Adrenal gland (tissue), 12 donors: ENCODE measurements around the gene ZBTB38. TPM values are rescaled to one million over a fixed set of nuclear protein-coding genes. Genes with fewer than 3 reads are reported as not detected.

ENCODE experiments used
- DNase-seq, 7 donors: peaks; one replicate each; pipeline ENCODE4 v3.0.0-alpha.2; 2019 to 2020
- H3K27ac ChIP-seq, 5 donors: fragments of 200-600 bp; sonication (generic) in 4 of 5; 1 replicate in 3 of 5; 2 replicates in 2 of 5; pipeline versions ENCODE4 v1.5.1 to v1.8.0; 2016 to 2020; ENCODE audit warnings: mild to moderate bottlenecking in 1 of 5
- H3K27me3 ChIP-seq: fragments of 200-600 bp; 2 replicates; pipeline ENCODE4 v1.8.0; 2021
- H3K36me3 ChIP-seq, 2 donors: fragments of 200-600 bp; replicated peaks in 1 of 2; 1 replicate in 1 of 2; 2 replicates in 1 of 2; pipeline versions ENCODE4 v1.5.1 to v1.8.0; 2018 to 2022
- H3K4me1 ChIP-seq, 2 donors: fragments of 200-600 bp; replicated peaks in 1 of 2; 1 replicate in 1 of 2; 2 replicates in 1 of 2; pipeline versions ENCODE4 v1.5.1 to v1.8.0; 2018 to 2021
- H3K4me3 ChIP-seq, 4 donors: fragments of 200-600 bp; sonication (generic) in 3 of 4; one replicate each; pipeline ENCODE4 v1.5.1; 2016 to 2018
- H3K9me3 ChIP-seq, 3 donors: fragments of 200-600 bp; sonication (generic) in 1 of 3; replicated peaks in 1 of 3; 1 replicate in 2 of 3; 2 replicates in 1 of 3; pipeline versions ENCODE4 v1.5.1 to v1.8.0; 2016 to 2021
- CTCF ChIP-seq, 6 experiments: fragments of 450-650 bp in 4 of 6; fragments of 200-600 bp in 2 of 6; sonication (generic) in 1 of 6; IDR thresholded peaks; 1 replicate in 5 of 6; 2 replicates in 1 of 6; pipeline versions ENCODE4 v1.5.1 to v1.8.0; 2016 to 2021; ENCODE audit warnings: antibody characterized with exemption in 6 of 6, mild to moderate bottlenecking in 2 of 6, moderate library complexity in 1 of 6
- POLR2A ChIP-seq, 2 donors: fragments of 450-650 bp; IDR thresholded peaks; one replicate each; pipeline ENCODE4 v1.6.1; 2017; ENCODE audit warnings: antibody characterized with exemption in 2 of 2, mild to moderate bottlenecking in 2 of 2, moderate library complexity in 1 of 2
- WGBS, 4 donors: extraction: QIAGEN DNeasy Blood & Tissue Kit in 2 of 4; methylation state at CpG; one replicate each; pipeline versions ENCODE4 v1.1.5 to v1.1.7; 2013 to 2017; 5-methylcytosine and 5-hydroxymethylcytosine counted together
- intact Hi-C, 2 donors: fragments of 100-400 bp; cut with DNase I; formaldehyde crosslinking; loops; one replicate each; pipeline versions ENCODE4 v1.14.1 to v1.15.0; 2022 to 2023
- polyA plus RNA-seq, 3 donors: library from polyadenylated mRNA; stranded (reverse); fragments of 200-250 nt in 2 of 3; fragments of 350-450 nt in 1 of 3; fragmentation: Illumina TruSeq in 1 of 3; extraction: RNeasy Lipid Tissue Mini Kit (QIAGEN cat#74804) in 1 of 3; gene quantifications; one replicate each; pipeline ENCODE4 v1.2.3, GENCODE V29; 2013 to 2014
- total RNA-seq, 9 donors: library from RNA; depleted of rRNA in 4 of 9; stranded (reverse); fragments of >200 nt in 4 of 9; fragments of 120-200 nt in 1 of 9; fragmentation: NEBNext Ultra II Directional in 1 of 9; extraction: Animal tissue kit (Norgen Biotek cat#: 25700) in 1 of 9; gene quantifications; one replicate each; pipeline versions ENCODE4 v1.1.0 to v1.2.4, GENCODE V29; 2013 to 2023
- donor health status: healthy with polysubstance abuse.
- donor health status: Bipolar disorder and iron deficiency.
- donor health status: DM: yes; HTN: yes; CAD: no.
- donor health status: DM: no; HTN: no; CAD: no.
- donor health status: DM: no; HTN: no; CAD: no.
- donor health status: DM: yes; HTN: yes; CAD: no.

Gene ZBTB38
- total and polyA plus RNA-seq, 12 donors = 12.0 to 231 (median 147) TPM

GRCh38 chr3:141346839-141347238 lies 21.5 kb upstream of the ZBTB38 start:
- no peak overlapping the region for H3K4me3 ChIP-seq
- no peaks in the 10 kb centered on the region for H3K9me3 ChIP-seq
- WGBS, 4 donors = 78 to 81% (median 80%) methylated on average over 5 of the region's 5 CpGs
- intact Hi-C loops = no loop called here
- no peak for TF ChIP-seq CTCF (IDR thresholded peaks at IDR 0.05)
- no peak for DNase-seq
- no peaks in the 10 kb centered on the region for H3K36me3 ChIP-seq
- no peaks in the 10 kb centered on the region for H3K4me1 ChIP-seq
- H3K27ac ChIP-seq = no peak overlapping the region
- H3K27me3 ChIP-seq = no peaks in the 10 kb centered on the region

GRCh38 chr3:141348837-141349236 lies 19.5 kb upstream of the ZBTB38 start:
- TF ChIP-seq POLR2A (IDR thresholded peaks at IDR 0.05) (no peak), CTCF (IDR thresholded peaks at IDR 0.05) (no peak)
- WGBS, 4 donors = 89 to 97% (median 96%) methylated on average over 1 of the region's 1 CpG
- no peak overlapping the region for H3K27ac ChIP-seq
- no peaks in the 10 kb centered on the region for H3K9me3 ChIP-seq
- H3K4me1 ChIP-seq = no peaks in the 10 kb centered on the region
- DNase-seq = no peak
- H3K36me3 ChIP-seq = no peaks in the 10 kb centered on the region
- no peaks in the 10 kb centered on the region for H3K27me3 ChIP-seq
- H3K4me3 ChIP-seq = no peak overlapping the region
- intact Hi-C loops = no loop called here

- H3K9me3 ChIP-seq = no peaks in the 10 kb centered on the region
- intact Hi-C loops = loop anchor here in 1 of 2 donors (10.0 kb wide), 1 partner anchor 215 kb away; no protein-coding TSS in a partner anchor
- DNase-seq = no peak
- H3K27ac ChIP-seq = no peak overlapping the region
- H3K36me3 ChIP-seq = no peaks in the 10 kb centered on the region
- no peaks in the 10 kb centered on the region for H3K27me3 ChIP-seq
- TF ChIP-seq POLR2A (IDR thresholded peaks at IDR 0.05) (no peak), CTCF (IDR thresholded peaks at IDR 0.05) (no peak)
- WGBS, 4 donors = 80 to 89% (median 85%) methylated on average over 2 of the region's 2 CpGs
- no peaks in the 10 kb centered on the region for H3K4me1 ChIP-seq
- no peak overlapping the region for H3K4me3 ChIP-seq
Observed at GRCh38 chr3:141349711-141350110, 18.6 kb upstream of the ZBTB38 start.

GRCh38 chr3:141350666-141351065 lies 17.6 kb upstream of the ZBTB38 start:
- no peak for DNase-seq
- intact Hi-C loops = loop anchor here in 1 of 2 donors (10.0 kb wide), 1 partner anchor 214 kb away; no protein-coding TSS in a partner anchor
- H3K9me3 ChIP-seq = no peaks in the 10 kb centered on the region
- TF ChIP-seq CTCF (IDR thresholded peaks at IDR 0.05) = no peak
- no peak for TF ChIP-seq POLR2A (IDR thresholded peaks at IDR 0.05)
- no peaks in the 10 kb centered on the region for H3K4me1 ChIP-seq
- WGBS, 4 donors = 67 to 76% (median 68%) methylated on average over 3 of the region's 3 CpGs
- no peaks in the 10 kb centered on the region for H3K27me3 ChIP-seq
- no peaks in the 10 kb centered on the region for H3K36me3 ChIP-seq
- H3K4me3 ChIP-seq = no peak overlapping the region
- no peak overlapping the region for H3K27ac ChIP-seq
